GM19455 (cell line): ENCODE data around the gene CHRND.

ENCODE experiments used
- ATAC-seq: cut with Tn5 transposase; IDR thresholded peaks from one replicate; pipeline ENCODE4 v1.9.1; 2021; ENCODE audit not compliant: unreplicated experiment

The CHRND gene

GRCh38 chr2:232525791-232526371 is at the start of gene CHRND:
CHRND (plus strand) TSS chr2:232526160; CDS start chr2:232526216, 56 bp downstream.
- ATAC-seq = no peak

DNA sequence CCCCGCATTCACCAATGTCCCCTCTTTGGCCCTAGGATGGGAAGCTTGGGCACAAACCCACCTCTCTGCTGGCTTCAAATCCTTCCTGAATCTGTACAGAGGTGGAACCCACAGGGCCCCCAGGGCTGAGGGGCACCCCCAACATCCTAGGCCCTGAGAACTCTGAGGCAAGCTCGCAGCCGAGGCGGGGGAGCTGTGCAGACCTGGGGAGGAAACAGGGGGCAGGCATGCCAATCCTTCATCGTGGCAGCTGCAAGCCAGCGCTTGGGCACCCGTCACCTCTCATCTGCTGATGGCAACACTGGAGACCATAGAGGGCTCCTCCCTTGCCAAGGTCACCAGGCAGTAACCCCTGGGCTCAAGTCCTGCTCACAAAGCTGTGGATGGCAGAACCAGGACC is 49.2 kb upstream of the CHRND start:
- no peak for ATAC-seq

- no peak for ATAC-seq
Observed at GRCh38 chr2:232477751-232478510, 48.0 kb upstream of the CHRND start.

DNA sequence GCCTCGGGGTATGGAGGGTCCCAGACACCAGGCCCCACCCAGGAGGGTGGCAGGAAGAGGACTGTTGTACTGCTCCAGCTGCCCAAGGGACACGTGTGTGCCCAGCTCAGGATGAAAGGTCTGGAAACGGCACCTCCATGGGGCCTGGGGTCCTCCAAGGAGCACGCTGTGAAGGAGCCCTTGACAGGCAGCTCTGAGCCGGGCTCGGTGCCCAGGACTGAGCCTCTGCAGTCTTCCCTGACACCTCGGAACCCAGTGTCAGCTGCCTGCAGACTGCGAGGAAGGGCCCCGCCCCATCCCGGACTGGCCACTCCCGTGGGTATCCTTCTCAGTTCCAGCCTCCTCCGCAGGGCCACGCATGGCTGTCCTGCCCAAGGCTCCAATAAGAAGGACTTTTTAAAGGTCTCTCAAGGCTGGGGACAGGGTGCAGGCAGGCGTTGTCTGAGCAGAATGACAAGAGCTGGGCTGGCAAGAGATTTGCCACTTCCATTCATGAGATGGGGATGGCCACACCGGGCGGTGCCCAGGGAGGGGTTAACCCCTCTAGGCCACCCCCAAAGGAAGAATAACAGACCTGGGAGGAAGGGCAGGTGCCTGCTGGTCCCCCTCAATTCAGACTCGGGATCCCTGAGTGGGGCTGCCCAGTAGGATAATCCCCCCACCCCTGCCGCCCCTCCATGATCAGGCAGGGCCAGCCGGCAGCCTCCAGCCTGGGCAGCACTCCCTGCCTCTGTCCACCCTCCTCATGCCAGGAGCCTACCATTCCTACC is 47.2 kb upstream of the CHRND start:
- ATAC-seq = no peak

DNA sequence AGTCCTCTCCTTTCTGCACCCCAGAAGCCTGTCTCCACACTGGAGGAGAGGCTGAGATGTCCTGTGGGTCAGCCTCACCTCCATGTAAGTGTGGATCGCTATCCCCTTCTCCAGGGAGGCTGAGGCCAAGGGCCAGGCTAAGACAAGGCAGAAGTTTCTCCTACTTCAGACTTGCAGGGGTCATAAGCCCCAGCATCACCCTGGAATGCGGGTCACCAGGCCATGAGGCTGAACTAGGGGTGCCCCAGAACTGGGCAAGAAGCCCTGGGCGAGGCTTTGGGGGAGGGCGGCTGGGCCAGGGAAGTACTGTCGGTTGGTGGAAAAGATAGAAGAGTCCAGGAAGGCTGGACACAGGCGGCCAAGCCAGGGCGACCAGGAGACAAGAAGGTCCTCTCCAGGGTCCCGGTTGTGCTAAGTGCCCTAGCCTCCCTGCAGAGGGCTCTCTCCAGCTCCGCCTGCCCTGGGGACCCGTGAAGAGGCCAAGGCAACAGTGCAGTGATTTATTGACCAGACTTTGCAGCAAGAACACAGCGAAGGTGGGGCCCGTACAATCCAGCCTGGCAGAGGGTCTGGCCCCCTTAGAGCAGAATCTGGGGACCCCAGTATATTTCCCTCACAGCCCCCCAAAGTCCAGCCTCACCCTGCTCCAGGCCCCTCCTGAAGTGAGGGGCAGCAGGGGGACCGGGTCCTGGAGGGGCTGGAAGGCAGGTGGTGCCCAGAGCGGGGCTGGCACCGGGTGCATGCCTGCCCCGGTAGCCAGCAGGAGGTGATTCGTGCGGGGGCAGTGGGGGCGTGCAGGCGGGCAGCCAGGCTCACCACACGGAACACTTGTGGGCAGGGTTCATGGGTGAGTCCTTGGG is 46.4 kb upstream of the CHRND start:
- ATAC-seq = no peak

DNA sequence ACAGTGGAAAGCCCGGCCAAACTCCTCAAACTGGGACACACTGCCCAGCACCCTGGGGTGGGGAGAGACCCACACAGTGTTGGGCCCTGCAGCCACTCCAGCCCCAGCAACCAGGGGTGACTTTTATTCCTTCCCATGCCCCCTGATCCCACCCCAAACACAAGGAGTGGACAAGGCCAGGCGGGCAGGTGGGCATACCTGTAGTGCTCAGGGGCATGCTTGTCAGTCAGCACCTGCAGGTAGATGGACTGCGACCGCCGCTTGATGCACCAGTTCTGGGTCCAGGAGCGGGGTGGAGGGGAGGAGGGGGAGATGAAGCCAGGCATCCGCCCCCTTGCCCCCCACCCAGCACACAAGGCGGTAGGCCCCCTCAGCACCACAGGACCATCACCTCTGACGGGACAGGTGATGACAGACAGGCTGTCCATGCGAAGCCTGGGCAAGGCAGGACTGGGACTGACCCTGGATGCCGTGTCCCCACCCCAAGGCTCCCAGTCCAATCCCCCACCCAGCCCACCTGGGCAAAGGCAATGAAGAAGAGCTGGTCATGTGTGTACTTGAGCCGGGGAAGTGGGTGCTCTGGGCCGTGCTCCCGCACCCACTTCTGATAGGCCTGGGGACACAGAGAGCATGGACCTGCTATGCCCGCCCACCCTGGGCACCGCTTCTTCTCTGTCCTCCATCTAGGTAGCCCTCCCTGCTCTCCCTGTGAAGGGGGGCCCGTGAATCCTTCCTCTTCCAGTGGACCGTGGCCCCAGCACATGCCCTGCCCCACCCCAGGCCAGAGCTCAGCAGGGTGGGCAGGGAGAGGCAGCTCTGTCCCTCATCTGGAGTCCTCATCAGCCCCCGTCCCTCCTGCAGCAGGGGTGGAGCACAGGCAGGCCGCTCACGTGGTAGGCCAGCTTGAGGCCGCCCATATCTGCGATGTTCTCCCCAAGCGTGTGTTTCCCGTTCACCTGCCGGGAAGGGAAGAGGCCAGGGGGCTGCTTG is 45.5 kb upstream of the CHRND start:
- no peak for ATAC-seq

GRCh38 chr2:232481322-232482140 is 44.4 kb upstream of the CHRND start:
- ATAC-seq = no peak

- no peak for ATAC-seq
Observed at GRCh38 chr2:232482301-232483238, 43.4 kb upstream of the CHRND start.

- no peak for ATAC-seq
Observed at GRCh38 chr2:232483311-232483922, 42.5 kb upstream of the CHRND start.

- no peak for ATAC-seq
Observed at GRCh38 chr2:232483923-232484627, 41.9 kb upstream of the CHRND start.

DNA sequence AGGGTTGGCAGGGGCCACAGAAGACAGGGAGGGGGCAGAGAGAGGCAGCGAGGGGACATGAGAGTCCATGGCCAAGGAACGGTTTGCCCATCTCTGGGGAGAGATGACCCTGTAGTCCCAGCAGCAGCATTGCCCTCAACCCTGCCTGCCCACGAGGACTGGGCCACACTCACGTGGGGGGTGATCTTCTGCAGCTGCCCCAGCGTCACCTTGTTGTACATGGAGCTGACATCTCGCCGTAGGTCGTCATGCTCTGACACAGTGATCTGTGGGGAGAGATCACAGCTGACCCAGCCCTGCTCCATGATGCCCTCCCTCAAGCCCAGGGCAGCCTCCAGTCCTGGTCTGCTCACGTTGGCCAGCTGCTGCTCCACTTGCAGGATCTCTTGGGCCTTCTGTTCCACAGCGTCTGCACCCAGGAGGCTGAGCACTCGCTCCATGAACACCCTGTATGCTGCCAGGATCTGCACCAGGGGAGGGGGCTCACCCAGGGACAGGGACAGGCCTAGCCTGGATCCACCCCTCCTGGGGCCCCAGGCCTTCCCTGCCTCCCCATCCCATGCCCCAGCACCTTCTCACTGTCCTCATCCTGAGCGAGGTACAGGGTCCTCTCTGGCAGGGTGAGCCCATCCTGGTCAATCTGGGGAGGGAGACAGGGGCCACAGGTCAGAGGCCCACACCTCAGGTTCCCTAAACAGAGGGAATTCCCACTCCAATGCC is 41.2 kb upstream of the CHRND start:
- ATAC-seq = no peak

DNA sequence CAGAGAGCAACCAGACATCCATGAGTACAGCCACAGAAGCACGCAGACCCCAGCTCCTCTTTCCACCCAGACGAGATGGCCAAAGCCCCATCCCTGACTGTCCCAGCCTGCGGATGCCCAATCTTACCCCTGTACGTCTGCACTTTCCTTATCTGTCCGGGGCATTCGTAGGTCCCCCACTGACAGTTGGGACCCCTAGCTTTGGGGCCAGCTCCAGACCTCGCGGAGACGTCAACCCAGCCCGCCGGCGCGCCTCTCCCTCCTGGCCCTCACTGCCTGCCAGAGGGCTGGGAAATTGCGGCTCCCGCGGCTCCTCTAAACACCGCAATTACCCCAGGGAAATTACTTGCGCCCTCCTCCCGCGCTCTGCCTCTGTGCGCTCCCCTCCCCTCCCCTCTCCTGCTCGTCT is 40.6 kb upstream of the CHRND start:
- no peak for ATAC-seq

DNA sequence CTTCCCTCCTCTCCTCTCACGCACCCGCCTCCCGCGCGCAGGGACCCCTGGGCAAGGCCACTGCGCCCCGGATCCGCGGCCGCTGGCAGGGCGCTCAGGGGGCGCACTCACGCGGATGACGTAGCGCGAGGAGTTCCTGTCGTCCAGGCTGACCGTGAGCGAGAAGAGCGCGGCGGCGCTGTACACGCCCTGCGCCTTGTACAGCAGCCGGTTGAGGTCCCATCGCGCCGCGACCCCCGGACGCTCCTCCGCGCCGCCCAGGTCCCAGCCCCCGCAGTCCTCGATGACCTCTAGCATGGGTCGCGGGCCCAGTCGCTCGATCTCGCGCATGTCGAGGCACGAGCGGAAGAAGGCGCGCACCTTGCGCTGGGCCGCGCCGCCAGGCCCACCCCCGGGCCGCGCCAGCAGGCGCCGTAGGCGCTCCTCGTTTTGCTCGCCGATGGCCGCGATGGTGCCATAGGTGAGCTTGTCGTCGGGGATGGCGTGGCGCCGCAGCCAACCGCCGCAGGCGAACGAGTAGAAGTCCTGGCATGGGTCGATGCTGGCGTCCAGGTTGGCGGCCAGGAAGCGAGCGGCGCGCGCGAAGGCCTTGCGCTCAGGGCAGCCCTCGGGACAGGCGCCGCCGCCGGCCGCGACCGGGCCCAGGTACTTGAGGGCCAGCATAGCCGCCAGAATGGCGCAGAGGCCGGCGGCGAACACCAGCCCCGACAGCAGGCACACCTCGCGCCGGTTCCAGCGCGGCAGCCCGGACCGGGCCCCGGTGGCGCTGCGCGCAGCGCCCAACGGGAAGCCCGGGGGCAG is 40.0 kb upstream of the CHRND start:
- no peak for ATAC-seq

- no peak for ATAC-seq
Observed at GRCh38 chr2:232486558-232487384, 39.2 kb upstream of the CHRND start.
